Measurements from ENCODE around the gene DUSP22.

DUSP22 gene

GRCh38 chr6:380234-381218 is 88.2 kb downstream of the DUSP22 start:
- no peak for DNase-seq (ENCODE audit: low spot score)

GRCh38 chr6:381742-382461 is 89.6 kb downstream of the DUSP22 start:
- DNase-seq (ENCODE audit: low spot score), result no peak

- no peak for DNase-seq (ENCODE audit: low spot score)
Observed at GRCh38 chr6:382883-383810, 90.9 kb downstream of the DUSP22 start.

GRCh38 chr6:383856-384255 is 91.6 kb downstream of the DUSP22 start:
- DNase-seq (ENCODE audit: low spot score), result no peak

- DNase-seq (ENCODE audit: low spot score), result no peak
Observed at GRCh38 chr6:384898-385297, 92.6 kb downstream of the DUSP22 start.

- DNase-seq (ENCODE audit: low spot score), result no peak
Observed at GRCh38 chr6:385614-386013, 93.3 kb downstream of the DUSP22 start.

GRCh38 chr6:386688-387266 is 94.5 kb downstream of the DUSP22 start:
- no peak for DNase-seq (ENCODE audit: low spot score)

- no peak for DNase-seq (ENCODE audit: low spot score)
Observed at GRCh38 chr6:387293-387741, 95.0 kb downstream of the DUSP22 start.

GRCh38 chr6:388202-388903 is 96.1 kb downstream of the DUSP22 start:
- no peak for DNase-seq (ENCODE audit: low spot score)

- DNase-seq (ENCODE audit: low spot score), result no peak
Observed at GRCh38 chr6:389143-389542, 96.9 kb downstream of the DUSP22 start.

GRCh38 chr6:389622-390021 is 97.3 kb downstream of the DUSP22 start:
- DNase-seq (ENCODE audit: low spot score), result no peak

GRCh38 chr6:390914-391558 is 98.7 kb downstream of the DUSP22 start:
- no peak for DNase-seq (ENCODE audit: low spot score)

GRCh38 chr6:391559-392440 is 99.5 kb downstream of the DUSP22 start, which contains the start of gene IRF4:
TSS of gene IRF4 (plus strand) at chr6:391752. CDS start at chr6:393153, 1,401 bp downstream.
- DNase-seq (ENCODE audit: low spot score), result no peak

GRCh38 chr6:392441-393390 is 100.4 kb downstream of the DUSP22 start:
- no peak for DNase-seq (ENCODE audit: low spot score)

- DNase-seq (ENCODE audit: low spot score), result no peak
Observed at GRCh38 chr6:393391-394221, 101.3 kb downstream of the DUSP22 start.

GRCh38 chr6:394641-395289 is 102.5 kb downstream of the DUSP22 start:
- DNase-seq (ENCODE audit: low spot score), result no peak

Data from Ammon's horn (tissue), 1 donor.